ENCODE results near the gene VSIG2. TPM values are rescaled to one million over a fixed set of nuclear protein-coding genes. Genes with fewer than 3 reads are reported as not detected.
A peak's percentile ranks its signal among the peaks of the same experiment; 100 is the strongest.

VSIG2 gene
- total and polyA plus RNA-seq, 5 donors: 0.43 to 1.4 (median 1.0) TPM

GRCh38 chr11:124756033-124756752 lies 4.1 kb upstream of the VSIG2 start:
- no peak overlapping the region for H3K4me3 ChIP-seq (ENCODE audit: low read length)
- intact Hi-C loops (cut with DNase I): no loop called here
- DNase-seq (no peak), ATAC-seq (no peak)
- peaks cover 3% of the 10 kb centered on the region for H3K4me1 ChIP-seq (ENCODE audit: control insufficient read depth, insufficient read depth, low read length)
- 38% methylated on average over 9 of the region's 9 CpGs for WGBS
- no peak overlapping the region for H3K27ac ChIP-seq (ENCODE audit: low read length)
- H3K27me3 ChIP-seq (ENCODE audit: control insufficient read depth, insufficient read depth): no peaks in the 10 kb centered on the region
- no peaks in the 10 kb centered on the region for H3K9me3 ChIP-seq (ENCODE audit: control insufficient read depth, low read length)

- no peak for DNase-seq
- no peak for ATAC-seq
- Histone ChIP-seq H3K4me3 (ENCODE audit: low read length) (no peak overlapping the region), H3K4me1 (ENCODE audit: control insufficient read depth, insufficient read depth, low read length) (peaks cover 3% of the 10 kb centered on the region), H3K27ac (ENCODE audit: low read length) (no peak overlapping the region), H3K9me3 (ENCODE audit: control insufficient read depth, low read length) (no peaks in the 10 kb centered on the region), H3K27me3 (ENCODE audit: control insufficient read depth, insufficient read depth) (no peaks in the 10 kb centered on the region)
- 62% methylated on average over 6 of the region's 6 CpGs for WGBS
- intact Hi-C loops (cut with DNase I): no loop called here
Observed at GRCh38 chr11:124754710-124755109, 2.7 kb upstream of the VSIG2 start.

DNA sequence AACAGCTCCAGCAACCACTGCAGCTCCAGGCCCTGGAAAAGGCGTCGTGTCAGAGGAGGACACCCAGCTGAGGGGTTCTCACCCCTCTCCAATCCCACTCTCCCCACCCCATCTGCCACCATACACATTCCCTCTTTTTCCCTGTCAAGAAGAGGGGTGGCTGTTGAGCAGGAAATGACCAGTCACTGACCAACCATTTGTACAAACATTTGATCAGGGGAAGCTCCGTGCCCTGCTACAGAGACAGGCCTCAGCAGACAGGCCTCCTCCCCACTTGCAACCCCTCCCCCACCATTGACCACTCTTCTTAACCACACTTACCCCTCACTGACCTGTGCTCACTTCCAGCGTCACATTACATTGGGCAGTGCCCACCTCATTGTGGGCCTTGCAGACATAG lies 2.3 kb upstream of the VSIG2 start:
- intact Hi-C loops (cut with DNase I): no loop called here
- DNase-seq: no peak
- no peaks in the 10 kb centered on the region for H3K27me3 ChIP-seq (ENCODE audit: control insufficient read depth, insufficient read depth)
- peaks cover 4% of the 10 kb centered on the region for H3K4me1 ChIP-seq (ENCODE audit: control insufficient read depth, insufficient read depth, low read length)
- no peak overlapping the region for H3K4me3 ChIP-seq (ENCODE audit: low read length)
- no peaks in the 10 kb centered on the region for H3K9me3 ChIP-seq (ENCODE audit: control insufficient read depth, low read length)
- no peak overlapping the region for H3K27ac ChIP-seq (ENCODE audit: low read length)
- ATAC-seq: no peak
- WGBS: 74% methylated on average over 4 of the region's 4 CpGs

DNA sequence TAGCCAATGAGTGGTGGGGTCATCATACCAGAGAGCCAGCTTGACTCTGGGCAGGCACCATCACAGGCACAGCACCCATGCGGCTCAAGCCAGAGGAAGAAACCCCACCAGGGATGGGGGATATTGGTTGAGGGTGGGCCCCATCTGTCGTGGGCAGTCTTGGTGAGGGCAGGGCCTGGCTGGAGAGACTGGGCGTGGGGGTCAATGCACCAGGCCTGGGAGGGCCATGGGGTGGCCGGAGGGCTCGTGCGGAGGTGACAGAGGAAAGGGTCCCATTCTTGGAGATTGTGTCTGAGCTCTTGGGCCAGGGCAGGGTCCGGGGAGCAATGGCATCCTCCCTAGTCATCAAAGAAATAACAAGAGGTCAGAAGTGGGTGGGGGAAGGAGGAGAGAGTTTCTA lies 1.6 kb upstream of the VSIG2 start:
- Histone ChIP-seq H3K27ac (ENCODE audit: low read length) (no peak overlapping the region), H3K9me3 (ENCODE audit: control insufficient read depth, low read length) (no peaks in the 10 kb centered on the region), H3K4me1 (ENCODE audit: control insufficient read depth, insufficient read depth, low read length) (peaks cover 2% of the 10 kb centered on the region), H3K27me3 (ENCODE audit: control insufficient read depth, insufficient read depth) (no peaks in the 10 kb centered on the region), H3K4me3 (ENCODE audit: low read length) (no peak overlapping the region)
- ATAC-seq (no peak), DNase-seq (peak in 1 of 3 donors; percentile 61)
- intact Hi-C loops (cut with DNase I): no loop called here
- WGBS: 85% methylated on average over 7 of the region's 7 CpGs

- H3K9me3 ChIP-seq (ENCODE audit: control insufficient read depth, low read length): no peaks in the 10 kb centered on the region
- H3K4me3 ChIP-seq (ENCODE audit: low read length): no peak overlapping the region
- intact Hi-C loops (cut with DNase I): no loop called here
- H3K27ac ChIP-seq (ENCODE audit: low read length): no peak overlapping the region
- peaks cover 2% of the 10 kb centered on the region for H3K4me1 ChIP-seq (ENCODE audit: control insufficient read depth, insufficient read depth, low read length)
- DNase-seq: no peak
- peak in 1 of 2 donors; percentile 2 for ATAC-seq
- no peaks in the 10 kb centered on the region for H3K27me3 ChIP-seq (ENCODE audit: control insufficient read depth, insufficient read depth)
Observed at GRCh38 chr11:124753205-124753604, 1.1 kb upstream of the VSIG2 start.

DNA sequence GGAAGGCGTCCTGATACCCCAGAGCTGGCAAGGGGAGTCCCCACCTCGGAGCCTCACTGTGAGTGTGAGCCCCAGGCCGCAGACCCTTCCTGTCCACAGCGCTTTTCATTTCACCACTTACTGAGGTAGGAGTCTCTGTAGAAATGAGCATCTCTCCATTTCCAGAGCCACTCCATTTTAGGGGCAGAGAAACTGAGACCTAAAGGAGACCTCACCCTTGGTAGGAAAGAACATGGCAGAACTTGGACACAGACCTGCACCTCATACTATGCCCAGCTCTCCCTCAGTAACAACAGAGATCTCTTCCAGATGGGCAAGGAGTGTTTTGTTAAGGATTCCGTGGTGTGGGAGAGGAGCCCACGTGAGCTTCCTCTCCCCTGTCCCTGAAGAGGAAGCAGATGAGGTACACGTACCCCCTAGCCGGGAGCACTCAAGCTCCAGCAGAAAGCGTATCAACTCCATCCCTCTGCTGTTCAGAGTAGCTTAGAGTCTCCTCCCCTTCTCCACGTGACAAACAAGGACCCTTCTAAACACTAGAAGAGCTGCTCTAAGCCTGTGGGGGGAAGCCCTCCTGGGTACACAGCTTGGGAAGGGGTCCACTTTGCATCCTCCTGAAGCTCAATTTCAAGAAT lies 532 bp upstream of the VSIG2 start:
- intact Hi-C loops (cut with DNase I): no loop called here
- DNase-seq: no peak
- no peaks in the 10 kb centered on the region for H3K27me3 ChIP-seq (ENCODE audit: control insufficient read depth, insufficient read depth)
- H3K27ac ChIP-seq (ENCODE audit: low read length): no peak overlapping the region
- WGBS: 44% methylated on average over 10 of the region's 10 CpGs
- no peak overlapping the region for H3K4me3 ChIP-seq (ENCODE audit: low read length)
- ATAC-seq: no peak
- no peaks in the 10 kb centered on the region for H3K9me3 ChIP-seq (ENCODE audit: control insufficient read depth, low read length)
- H3K4me1 ChIP-seq (ENCODE audit: control insufficient read depth, insufficient read depth, low read length): peaks cover 2% of the 10 kb centered on the region

DNA sequence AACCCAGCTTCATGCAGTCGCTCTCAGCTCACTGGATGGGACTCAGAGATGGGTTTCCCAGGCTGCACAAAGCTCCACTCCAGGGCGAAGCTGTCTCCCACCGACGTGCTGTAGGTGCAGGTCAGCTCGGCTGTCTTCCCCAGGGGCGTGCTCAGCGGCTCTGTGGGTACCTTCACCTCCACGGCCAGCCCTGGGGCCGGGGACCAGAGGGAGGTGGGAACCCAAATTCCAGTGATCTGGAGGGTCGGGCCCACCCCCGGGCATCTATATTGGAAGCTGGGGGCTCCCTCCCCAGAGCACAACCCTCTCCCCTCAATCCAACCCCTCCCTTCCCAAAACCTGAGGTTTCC lies 689 bp downstream of the VSIG2 start:
- Histone ChIP-seq H3K4me3 (ENCODE audit: low read length) (no peak overlapping the region), H3K27me3 (ENCODE audit: control insufficient read depth, insufficient read depth) (no peaks in the 10 kb centered on the region), H3K27ac (ENCODE audit: low read length) (no peak overlapping the region), H3K9me3 (ENCODE audit: control insufficient read depth, low read length) (no peaks in the 10 kb centered on the region), H3K4me1 (ENCODE audit: control insufficient read depth, insufficient read depth, low read length) (peaks cover 7% of the 10 kb centered on the region)
- 45% methylated on average over 11 of the region's 11 CpGs for WGBS
- no peak for DNase-seq
- ATAC-seq: no peak
- intact Hi-C loops (cut with DNase I): no loop called here

DNA sequence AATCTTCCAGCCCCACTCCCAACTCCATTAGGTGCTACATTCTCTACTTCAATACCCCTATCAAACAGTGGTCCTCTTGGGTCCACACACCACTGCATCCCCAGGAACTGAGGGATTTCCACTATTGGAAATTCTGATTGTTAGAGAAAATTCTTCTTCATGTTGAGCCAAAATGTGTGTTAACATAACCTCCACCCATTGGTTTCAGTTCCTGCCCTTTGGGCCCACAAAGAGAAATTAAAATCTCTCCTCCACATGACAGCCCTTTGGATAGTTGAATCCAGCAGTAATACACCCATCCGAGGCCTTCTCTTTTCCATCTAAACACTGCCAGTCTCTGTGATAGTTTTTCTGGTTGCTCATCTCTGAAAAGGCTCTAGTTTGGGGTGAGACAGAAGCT lies 2.1 kb downstream of the VSIG2 start:
- H3K27me3 ChIP-seq (ENCODE audit: control insufficient read depth, insufficient read depth): no peaks in the 10 kb centered on the region
- peaks cover 7% of the 10 kb centered on the region for H3K4me1 ChIP-seq (ENCODE audit: control insufficient read depth, insufficient read depth, low read length)
- intact Hi-C loops (cut with DNase I): no loop called here
- no peak overlapping the region for H3K27ac ChIP-seq (ENCODE audit: low read length)
- no peaks in the 10 kb centered on the region for H3K9me3 ChIP-seq (ENCODE audit: control insufficient read depth, low read length)
- no peak overlapping the region for H3K4me3 ChIP-seq (ENCODE audit: low read length)
- ATAC-seq: no peak
- DNase-seq: no peak
- 50% methylated on average over 1 of the region's 1 CpG for WGBS

- no peaks in the 10 kb centered on the region for H3K27me3 ChIP-seq (ENCODE audit: control insufficient read depth, insufficient read depth)
- H3K27ac ChIP-seq (ENCODE audit: low read length): peak overlapping the region; percentile 13
- no peaks in the 10 kb centered on the region for H3K9me3 ChIP-seq (ENCODE audit: control insufficient read depth, low read length)
- ATAC-seq (peak in 1 of 2 donors; percentile 33), DNase-seq (peak in 1 of 3 donors; percentile 49)
- intact Hi-C loops (cut with DNase I): no loop called here
- peaks cover 7% of the 10 kb centered on the region for H3K4me1 ChIP-seq (ENCODE audit: control insufficient read depth, insufficient read depth, low read length)
- no peak overlapping the region for H3K4me3 ChIP-seq (ENCODE audit: low read length)
- WGBS: 27% methylated on average over 12 of the region's 12 CpGs
Observed at GRCh38 chr11:124748481-124749343, 3.3 kb downstream of the VSIG2 start.

DNA sequence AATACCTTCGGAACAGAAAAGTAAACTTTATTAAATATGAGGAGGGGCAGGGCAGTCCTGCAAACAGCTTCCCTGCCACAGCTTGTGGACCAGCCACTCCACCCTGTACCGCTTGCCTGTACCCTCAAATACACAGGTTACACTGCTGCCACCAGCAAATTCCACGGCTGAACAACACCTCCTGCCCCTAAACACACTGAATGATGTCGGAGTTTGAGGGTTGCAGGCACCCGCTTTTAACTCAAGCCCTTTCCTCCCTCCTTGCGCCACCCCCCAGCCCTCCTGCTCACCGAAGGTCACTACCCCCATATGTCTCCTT lies 4.0 kb downstream of the VSIG2 start:
- WGBS: 45% methylated on average over 7 of the region's 7 CpGs
- H3K9me3 ChIP-seq (ENCODE audit: control insufficient read depth, low read length): no peaks in the 10 kb centered on the region
- DNase-seq: no peak
- peaks cover 7% of the 10 kb centered on the region for H3K4me1 ChIP-seq (ENCODE audit: control insufficient read depth, insufficient read depth, low read length)
- H3K27me3 ChIP-seq (ENCODE audit: control insufficient read depth, insufficient read depth): no peaks in the 10 kb centered on the region
- H3K27ac ChIP-seq (ENCODE audit: low read length): no peak overlapping the region
- no peak for ATAC-seq
- no peak overlapping the region for H3K4me3 ChIP-seq (ENCODE audit: low read length)
- intact Hi-C loops (cut with DNase I): no loop called here

- Histone ChIP-seq H3K4me1 (ENCODE audit: control insufficient read depth, insufficient read depth, low read length) (peaks cover 7% of the 10 kb centered on the region), H3K9me3 (ENCODE audit: control insufficient read depth, low read length) (no peaks in the 10 kb centered on the region), H3K27me3 (ENCODE audit: control insufficient read depth, insufficient read depth) (no peaks in the 10 kb centered on the region), H3K4me3 (ENCODE audit: low read length) (no peak overlapping the region), H3K27ac (ENCODE audit: low read length) (peak overlapping the region; percentile 42)
- DNase-seq (no peak), ATAC-seq (no peak)
- intact Hi-C loops (cut with DNase I): no loop called here
- 56% methylated on average over 14 of the region's 14 CpGs for WGBS
Observed at GRCh38 chr11:124747406-124748099, 4.5 kb downstream of the VSIG2 start.
